HG03139 (cell line): ENCODE measurements around the gene PDCD2L.
"Not testable (repeated sequence)": the region's sequence is repeated elsewhere in the genome, so short reads cannot be mapped to it uniquely, and the experiment has no call there.

ENCODE experiments used
- ATAC-seq: cut with Tn5 transposase; IDR thresholded peaks from one replicate; pipeline ENCODE4 v1.9.1; 2021; ENCODE audit not compliant: unreplicated experiment

The PDCD2L gene, protein sequence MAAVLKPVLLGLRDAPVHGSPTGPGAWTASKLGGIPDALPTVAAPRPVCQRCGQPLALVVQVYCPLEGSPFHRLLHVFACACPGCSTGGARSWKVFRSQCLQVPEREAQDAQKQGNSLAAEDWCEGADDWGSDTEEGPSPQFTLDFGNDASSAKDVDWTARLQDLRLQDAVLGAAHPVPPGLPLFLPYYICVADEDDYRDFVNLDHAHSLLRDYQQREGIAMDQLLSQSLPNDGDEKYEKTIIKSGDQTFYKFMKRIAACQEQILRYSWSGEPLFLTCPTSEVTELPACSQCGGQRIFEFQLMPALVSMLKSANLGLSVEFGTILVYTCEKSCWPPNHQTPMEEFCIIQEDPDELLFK

DNA sequence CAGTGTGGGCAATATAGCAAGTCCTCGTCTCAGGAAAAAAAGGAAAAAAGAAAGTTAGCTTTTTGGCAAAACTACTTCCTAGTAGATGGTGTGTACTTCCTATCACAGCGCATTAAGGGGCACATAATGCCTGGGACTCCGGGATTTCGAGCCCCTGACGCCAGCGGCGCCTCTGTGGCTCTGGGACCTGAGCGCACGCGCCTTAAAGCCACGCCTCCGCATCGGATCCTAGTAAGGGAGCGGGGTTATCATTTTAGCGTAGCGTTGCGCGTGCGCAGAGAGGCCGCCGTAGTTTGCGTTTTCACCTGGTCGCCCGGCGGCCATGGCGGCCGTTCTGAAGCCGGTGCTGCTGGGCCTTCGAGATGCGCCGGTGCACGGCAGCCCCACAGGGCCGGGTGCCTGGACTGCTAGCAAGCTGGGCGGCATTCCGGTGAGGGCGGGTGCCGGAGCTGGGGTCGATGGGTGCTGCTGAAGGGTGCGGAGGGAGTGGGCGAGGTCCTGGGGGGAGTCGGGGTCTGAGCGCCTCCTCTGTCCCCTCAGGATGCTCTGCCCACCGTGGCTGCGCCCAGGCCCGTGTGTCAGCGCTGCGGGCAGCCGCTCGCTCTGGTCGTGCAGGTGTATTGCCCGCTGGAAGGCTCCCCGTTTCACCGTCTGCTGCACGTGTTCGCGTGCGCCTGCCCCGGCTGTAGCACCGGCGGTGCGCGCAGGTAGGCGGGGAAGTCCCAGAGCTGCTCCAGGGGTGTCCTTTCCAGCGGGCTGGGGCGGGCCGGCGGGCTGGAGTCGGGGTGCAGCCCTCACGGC lies at the start of gene PDCD2L:
Gene PDCD2L, plus strand, starts transcription at position 291 of the 801 bp plus-strand sequence. Its CDS starts 32 bp downstream, at position 323.
- ATAC-seq, result peak; percentile 66

DNA sequence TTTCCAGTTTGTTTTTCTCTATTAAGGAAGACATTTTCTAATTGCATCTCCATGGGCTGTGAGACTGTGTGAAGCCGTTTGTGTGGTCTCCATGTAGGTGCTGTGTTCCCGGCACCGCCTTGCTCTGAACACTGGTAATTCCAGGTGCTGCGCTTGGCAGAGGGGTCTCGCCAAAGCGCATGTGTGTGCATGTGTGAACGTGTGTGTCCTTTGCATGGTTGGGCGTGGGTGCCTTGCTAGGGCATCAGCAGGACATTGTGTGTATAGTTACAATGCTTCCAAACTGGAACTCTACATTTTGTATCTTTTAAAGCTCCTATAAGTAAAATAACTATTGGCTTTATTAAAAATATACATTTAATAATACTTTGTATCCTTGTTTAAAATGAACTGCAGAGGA lies 49.0 kb upstream of the PDCD2L start:
- no peak for ATAC-seq

DNA sequence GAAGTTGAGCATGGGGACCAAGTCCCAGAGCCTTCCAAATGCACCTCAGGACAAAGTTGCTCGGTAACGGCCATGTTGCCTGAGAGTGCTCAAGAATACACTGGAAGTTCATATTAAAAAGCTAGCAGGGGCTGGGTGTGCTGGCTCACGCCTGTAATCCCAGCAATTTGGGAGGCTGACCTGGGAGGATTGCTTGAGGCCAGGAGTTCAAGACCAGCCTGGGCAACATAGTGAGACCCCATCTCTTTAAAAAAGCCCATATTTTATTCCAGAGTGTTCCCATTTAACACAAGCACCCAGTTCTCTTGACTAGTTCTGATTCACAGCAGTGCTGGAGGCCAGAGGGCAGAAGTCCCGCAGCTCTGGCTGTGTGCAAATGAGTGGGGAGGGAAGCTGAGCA lies 47.3 kb upstream of the PDCD2L start:
- ATAC-seq, result no peak

DNA sequence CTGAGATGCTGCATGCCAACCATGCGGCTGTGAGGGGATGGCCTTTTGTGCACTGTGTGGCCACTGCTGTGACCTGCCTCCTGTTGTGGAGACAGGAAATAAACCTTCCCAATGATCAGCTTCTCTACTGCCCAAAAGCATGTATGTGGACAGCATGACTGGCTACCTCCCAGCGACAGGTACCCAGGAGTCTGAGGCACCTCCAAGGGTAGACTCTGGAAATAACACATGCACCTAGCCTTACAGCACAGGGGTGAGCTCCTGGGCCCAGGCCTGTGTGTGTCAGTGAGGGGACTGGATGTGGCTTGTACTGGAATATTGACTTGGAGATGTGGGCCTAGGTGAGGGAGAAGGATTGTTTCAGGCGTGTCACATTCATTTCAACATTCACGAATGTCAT lies 46.8 kb upstream of the PDCD2L start:
- no peak for ATAC-seq

DNA sequence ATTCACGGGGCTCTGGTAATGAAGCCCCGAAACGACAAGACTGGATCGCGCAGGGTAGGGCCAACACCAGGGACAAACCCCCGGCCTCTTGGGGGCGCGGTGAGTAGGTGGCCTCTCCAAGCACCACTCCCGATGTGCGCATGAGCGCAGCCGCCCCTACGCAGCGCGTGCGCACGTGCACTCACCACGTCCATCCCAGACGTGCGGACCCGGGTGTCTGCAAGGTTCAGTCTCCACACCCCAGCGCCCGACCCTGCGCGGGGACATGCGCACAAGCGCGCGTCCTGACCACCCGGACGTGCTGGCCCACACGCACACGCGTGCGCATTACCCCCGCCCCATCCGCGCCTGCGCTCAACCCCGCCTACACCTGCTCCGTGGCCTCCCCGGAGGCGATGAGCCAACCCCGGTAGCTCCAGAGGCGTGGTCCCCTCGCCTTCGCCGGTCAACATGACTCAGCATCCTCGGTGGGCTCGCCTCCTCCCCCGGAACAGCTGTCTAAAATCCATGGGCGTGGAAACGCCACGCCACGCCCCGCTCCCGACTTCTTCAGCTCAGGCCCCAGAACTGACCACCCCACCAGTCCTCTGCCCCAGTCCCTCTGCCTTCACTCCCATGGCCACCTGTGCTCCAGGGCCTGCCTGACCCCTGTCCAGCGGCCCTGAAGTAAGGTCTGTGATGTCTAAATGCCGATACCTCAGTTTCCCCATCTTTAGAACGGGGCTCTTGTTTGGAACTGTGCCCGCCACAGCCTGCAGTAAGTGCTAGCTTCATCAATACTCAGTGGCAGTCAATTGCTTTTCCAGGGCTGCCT lies 44.9 kb upstream of the PDCD2L start:
- peak; percentile 90 for ATAC-seq

DNA sequence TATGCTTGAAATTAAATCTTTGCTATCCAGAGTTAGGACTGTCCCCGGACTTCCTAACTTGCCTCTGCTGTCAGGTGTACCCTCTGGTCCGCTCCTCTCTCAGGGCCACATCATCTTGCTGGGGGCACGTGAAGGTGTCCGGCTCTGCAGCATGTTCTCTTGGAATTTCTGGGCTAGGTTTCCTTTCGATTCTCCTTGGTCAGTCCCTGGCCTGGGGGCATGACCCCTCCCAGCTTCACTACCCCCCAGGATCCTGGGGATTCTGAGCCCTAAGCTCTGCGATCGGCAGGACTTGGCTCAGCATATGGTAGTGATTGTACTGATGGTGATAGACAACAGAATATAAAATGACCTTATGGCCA lies 44.3 kb upstream of the PDCD2L start:
- no peak for ATAC-seq

DNA sequence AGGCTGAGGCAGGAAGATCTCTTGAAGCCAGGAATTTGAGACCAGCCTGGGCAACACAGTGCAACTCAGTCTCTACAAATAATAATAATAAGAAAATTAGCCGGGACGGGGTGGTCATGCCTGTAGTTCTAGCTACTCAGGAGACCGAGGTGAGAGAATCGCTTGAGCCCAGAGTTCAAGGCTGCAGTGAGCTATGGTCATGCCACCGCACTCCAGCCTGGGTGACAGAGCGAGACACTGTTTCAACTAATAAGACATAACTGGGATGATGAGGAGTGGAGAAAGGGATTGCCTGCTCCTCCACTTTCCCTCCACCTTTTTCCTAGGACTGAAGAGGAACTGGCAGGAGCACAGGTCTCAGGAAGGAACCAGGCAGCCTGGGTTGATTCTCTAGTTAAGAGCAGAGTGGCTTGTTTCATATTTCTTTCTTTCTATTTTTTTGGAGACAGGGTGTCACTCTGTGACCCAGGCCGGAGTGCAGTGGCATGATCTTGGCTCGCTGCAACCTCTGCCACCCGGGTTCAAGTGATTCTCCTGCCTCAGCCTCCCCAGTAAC lies 43.8 kb upstream of the PDCD2L start:
- ATAC-seq, result no peak

DNA sequence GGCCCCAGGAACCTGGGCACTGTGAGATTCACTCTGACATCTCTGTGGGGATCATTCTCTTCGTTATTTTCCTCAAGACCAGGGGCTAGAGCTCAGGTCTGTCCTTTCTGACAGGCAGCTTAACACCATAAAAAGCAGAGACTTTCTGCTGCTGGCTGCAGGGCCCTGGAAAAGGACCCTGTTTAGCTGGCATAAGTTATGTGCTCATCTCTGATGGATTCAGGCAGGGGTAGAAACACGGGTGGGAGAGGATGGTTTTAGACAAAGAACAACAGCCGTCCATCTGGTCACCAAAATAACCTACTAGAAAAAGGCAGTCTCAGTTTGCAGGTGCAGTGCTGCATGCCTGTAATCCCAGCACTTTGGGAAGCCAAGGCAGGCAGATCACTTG lies 41.5 kb upstream of the PDCD2L start:
- ATAC-seq, result no peak

DNA sequence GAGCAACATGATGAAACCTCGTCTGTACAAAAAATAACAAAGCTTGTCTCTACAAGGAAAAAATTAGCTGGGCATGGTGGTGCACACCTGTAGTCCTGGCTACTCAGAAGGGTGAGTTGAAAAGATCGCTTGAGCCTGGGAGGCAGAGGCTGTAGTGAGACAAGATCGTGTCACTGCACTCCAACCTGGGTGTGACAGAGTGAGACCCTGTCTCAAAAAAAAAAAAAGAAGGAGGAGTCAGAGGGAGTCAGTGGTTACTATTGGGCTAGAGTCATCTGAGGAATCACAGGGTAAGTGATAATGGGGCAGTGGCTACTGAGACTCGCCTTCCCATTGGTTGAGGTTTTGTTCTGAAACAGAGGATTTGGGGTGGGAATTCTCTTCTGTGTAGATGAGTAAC lies 41.1 kb upstream of the PDCD2L start:
- no peak for ATAC-seq

DNA sequence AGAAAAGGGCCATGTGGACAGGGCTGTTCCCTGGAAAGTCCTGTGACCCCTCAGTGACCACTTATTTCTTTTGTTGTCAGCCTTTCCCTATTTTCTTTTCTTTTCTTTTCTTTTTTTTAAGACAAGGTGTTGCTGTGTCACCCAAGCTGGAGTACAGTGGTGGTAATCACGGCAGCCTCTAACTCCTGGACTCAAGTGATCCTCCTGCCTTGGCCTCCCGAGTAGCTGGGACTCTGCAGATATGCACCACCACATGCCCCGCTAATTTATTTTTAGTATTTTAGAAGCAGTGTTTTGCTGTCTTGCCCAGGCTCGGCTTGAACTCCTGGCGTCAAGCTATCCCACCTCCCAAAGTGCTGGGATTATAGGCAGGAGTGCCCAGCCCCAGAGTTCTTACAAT lies 40.3 kb upstream of the PDCD2L start:
- no peak for ATAC-seq

DNA sequence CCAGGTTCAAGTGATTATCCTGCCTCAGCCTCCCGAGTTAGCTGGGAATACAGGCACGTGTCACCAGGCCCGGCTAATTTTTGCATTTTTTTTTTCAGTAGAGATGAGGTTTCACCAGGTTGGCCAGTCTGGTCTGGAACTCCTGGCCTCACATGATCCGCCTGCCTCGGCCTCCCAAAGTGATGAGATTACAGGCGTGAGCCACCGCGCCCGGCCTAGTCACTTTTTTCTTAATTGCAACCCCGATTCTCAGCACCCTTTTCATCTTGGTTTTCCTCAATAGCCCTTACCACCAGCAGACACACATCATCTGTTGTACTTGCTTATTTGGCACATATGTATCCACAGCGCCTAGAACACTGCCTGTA lies 39.8 kb upstream of the PDCD2L start:
- ATAC-seq, result no peak

DNA sequence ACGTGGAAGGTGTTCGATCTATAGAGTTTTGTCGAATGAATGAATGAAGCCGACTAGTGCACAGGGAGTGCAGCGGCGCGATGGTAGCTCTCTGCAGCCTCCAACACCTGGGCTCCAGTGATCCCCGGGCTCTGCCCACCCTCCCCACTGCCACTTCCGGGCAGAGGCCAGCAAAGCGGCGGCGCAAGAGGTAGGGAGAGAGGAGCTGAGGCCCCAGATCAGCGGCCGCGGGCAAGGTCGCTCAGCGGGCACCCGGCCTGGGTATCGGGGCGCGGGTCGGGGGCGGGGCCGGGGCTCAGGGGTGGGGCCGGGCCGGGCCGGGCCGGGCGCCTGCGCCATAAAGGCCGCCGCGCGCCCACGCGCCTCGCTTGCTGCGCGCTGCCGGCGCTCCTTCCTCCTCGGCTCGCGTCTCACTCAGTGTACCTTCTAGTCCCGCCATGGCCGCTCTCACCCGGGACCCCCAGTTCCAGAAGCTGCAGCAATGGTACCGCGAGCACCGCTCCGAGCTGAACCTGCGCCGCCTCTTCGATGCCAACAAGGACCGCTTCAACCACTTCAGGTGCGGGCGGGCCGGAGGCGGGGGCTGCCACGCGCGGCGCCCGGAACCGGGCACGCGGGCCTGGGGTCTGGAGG lies 39.3 kb upstream of the PDCD2L start, which contains the start of gene GPI:
Gene GPI, plus strand, starts transcription at position 367 of the 633 bp plus-strand sequence. Its CDS starts 71 bp downstream, at position 438.
- ATAC-seq, result peak; percentile 45

DNA sequence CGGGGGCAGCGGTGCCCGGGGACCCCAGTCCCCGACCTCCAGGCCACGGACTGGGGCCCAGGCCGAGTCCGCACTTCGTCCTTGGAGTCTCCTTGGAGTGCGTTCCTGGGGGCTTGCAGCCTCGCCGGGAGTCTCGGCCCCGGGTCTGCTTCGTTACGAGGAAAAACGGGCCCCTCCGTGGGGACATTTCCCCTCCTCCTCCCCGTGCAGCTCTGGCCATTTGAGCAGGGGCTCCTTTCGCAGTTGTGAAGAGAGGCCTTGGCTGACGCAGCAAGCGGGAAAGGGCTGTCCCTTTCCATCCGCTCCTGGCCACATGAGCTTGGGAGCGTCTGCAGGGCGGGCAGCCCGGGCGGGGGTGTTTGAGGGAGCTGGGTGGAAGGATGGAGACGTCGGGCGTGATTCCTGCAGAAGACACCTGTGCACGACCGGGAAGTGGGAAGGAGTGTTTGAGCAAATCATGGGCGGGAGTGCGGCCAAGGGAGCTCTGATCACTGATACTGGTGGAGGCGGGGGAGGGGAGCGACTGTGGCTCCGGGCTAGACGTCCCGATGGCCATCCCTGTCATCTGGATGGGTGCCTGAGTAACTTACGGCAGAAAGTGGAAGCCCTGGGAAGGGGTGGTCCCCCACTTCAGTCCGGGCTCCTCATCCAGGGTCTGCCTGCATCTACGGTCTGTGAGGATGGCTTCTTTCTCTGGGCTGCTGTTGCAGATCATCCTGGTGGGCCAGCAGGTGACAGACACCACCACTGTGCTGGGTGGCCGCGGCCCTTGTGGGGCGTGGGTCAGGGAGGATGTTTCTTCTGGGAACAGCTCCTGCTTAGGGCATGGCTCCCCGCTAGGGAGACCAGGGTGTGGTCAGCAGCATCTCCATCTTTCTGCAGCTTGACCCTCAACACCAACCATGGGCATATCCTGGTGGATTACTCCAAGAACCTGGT lies 38.5 kb upstream of the PDCD2L start:
- ATAC-seq, result no peak

DNA sequence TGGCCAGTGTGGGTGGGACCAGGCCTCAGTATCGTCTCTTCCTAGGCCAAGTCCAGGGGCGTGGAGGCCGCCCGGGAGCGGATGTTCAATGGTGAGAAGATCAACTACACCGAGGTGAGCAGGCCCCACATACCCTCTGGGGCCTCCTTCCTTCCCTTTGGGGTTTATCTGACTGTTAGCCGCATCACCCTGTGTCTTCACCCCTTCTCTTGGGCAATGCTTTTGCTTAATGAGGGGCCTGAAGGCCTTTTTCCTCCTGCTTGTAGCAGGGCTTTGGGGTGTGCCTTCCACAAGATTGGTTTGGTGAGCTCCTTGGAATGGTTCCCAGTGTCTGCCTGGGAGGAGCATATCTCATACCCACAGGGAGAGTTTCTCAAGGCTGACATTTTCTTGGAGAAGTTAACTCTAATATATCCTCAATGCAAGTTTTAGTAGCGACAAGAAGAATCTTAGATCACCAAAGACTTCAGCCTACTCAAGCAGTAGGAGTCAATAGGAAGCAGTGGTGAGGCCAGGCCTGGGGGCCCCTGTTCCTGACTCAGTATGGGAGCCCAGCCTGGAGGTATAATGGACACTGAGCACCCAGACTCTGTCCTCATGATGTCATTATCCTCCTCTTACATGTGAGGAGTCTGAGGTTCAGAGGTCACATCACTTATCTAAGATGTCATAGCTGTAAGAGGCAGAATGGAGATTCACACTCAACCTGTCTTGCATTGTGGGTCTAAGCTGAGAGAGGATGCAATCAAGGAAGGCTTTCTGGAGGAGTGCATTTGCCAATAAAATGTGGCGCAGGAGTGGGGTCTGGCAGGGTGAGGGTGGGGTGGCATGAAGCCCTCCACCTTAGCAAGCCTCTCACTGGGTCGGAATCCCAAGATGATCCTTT lies 37.2 kb upstream of the PDCD2L start:
- ATAC-seq, result no peak

DNA sequence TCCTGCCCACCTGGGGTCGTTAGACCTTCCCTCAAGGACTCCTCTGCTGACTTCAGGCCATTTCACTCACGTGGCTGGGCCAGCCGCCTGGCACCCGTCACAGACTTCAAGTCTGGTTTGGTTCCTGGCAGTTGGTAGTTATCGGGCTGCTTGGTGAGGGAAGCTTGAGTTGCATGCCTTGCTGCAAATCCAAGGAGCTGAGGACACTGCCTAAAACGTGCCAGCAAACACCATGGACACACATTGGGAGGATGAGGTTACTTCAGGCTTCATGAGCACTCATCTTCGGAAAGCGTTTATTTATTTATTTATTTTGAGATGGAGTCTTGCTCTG lies 36.6 kb upstream of the PDCD2L start:
- ATAC-seq, result no peak

DNA sequence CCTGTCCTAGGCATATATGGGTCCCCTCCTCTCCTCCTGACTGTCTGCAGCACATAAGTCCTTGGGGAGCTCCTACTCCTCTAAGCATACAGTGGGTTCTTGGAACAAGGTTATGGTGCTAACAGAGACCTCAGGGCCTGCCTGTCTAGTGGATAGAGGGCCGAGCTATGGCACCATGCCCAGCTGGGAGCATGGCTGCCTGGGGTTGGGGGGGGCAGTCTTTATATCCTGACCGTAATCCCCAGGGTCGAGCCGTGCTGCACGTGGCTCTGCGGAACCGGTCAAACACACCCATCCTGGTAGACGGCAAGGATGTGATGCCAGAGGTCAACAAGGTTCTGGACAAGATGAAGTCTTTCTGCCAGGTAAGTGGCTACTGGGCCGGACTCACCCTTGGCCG lies 35.9 kb upstream of the PDCD2L start:
- no peak for ATAC-seq

DNA sequence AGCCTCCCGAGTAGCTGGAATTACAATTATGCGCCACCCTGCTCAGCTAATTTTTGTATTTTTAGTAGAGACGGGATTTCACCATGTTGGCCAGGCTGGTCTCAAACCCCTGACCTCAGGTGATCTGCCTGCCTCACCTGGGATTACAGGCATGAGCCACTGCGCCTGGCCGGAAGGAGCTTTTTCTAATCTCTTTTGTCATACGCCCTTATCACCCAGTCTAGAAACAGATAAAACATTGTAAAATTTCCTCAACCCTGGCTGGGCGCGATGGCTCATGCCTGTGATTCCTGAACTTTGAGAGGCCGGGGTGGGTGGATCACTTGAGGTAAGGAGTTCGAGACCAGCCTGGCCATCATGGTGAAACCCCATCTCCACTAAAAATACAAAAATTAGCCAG lies 35.0 kb upstream of the PDCD2L start:
- ATAC-seq, result not testable (repeated sequence)

DNA sequence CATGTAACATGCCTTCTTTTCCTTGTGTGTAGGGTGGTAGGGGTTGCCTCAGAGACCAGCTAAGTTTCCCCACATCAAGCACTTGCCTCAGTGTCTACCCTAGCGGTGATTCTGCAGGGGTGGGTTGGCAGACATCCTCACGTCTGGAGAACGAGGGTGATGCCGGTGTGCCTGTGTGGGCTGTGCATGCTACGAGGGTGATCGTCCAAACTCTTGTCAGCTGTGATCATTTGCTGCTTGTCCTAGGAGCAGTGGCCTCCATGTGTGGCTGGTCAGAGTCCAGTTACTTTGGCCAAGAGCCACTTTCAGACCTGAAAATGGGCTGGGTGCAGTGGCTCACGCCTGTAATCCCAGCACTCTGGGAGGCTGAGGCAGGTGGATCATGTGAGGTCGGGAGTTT lies 34.1 kb upstream of the PDCD2L start:
- no peak for ATAC-seq

DNA sequence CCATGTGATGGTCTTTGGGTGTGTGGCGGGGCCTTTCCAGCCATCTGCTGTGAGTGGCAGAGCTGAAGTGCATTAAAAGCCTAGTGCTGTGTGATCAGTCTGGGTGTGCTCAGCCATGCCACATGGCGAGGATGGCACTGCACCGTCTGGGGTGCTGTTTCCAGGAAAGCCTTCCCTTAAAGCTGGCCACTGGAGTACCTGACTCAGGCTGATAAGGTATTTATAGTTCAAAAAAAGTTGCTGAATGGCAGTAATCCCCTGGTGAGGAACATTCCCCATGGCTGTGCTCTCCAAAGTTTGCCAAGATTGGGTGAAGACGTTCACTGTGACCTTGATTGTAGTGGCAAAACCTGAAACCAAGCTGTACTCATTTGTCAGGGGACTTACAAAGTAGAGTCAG lies 33.2 kb upstream of the PDCD2L start:
- ATAC-seq, result no peak
